GM23338 (cell line): ENCODE measurements around the gene FNDC3A.

Source experiments
- CTCF ChIP-seq, 2 experiments: fragments of 200-600 bp in 1 of 2; sonication (generic) in 1 of 2; conservative IDR thresholded peaks; 2 replicates each; pipeline versions ENCODE4 v1.5.1 to v1.6.1; 2016 to 2017; ENCODE audit warnings: antibody characterized with exemption in 2 of 2, low read depth in 2 of 2, mild to moderate bottlenecking in 2 of 2, moderate library complexity in 1 of 2
- EZH2 ChIP-seq: fragments of 200-600 bp; sonication (generic); IDR thresholded peaks from one replicate; pipeline ENCODE4 v1.8.0; 2017; ENCODE audit warnings: antibody characterized with exemption, mild to moderate bottlenecking, low read depth; ENCODE audit not compliant: unreplicated experiment
- EZH2phosphoT487 ChIP-seq: fragments of 200-600 bp; sonication (generic); IDR thresholded peaks from one replicate; pipeline ENCODE4 v1.8.1; 2018; ENCODE audit warnings: antibody characterized with exemption; ENCODE audit not compliant: unreplicated experiment
- JUNB ChIP-seq: IDR thresholded peaks from one replicate; pipeline ENCODE4 v1.6.1; 2016; ENCODE audit warnings: antibody characterized with exemption; ENCODE audit not compliant: unreplicated experiment
- POLR2AphosphoS5 ChIP-seq: IDR thresholded peaks from 2 replicates; pipeline ENCODE4 v1.6.1; 2016; ENCODE audit warnings: antibody characterized with exemption, low read depth
- REST ChIP-seq: IDR thresholded peaks from one replicate; pipeline ENCODE4 v1.6.1; 2018; ENCODE audit warnings: antibody characterized with exemption; ENCODE audit not compliant: unreplicated experiment
- ZNF114 ChIP-seq: fragments of 250-450 bp; sonication (Bioruptor Pico); IDR thresholded peaks from 2 replicates; pipeline ENCODE4 v1.5.0; 2020; ENCODE audit warnings: mild to moderate bottlenecking, moderate library complexity
- ZNF331 ChIP-seq: fragments of 250-450 bp; sonication (Bioruptor Pico); IDR thresholded peaks from 2 replicates; pipeline ENCODE4 v1.5.0; 2020; ENCODE audit warnings: low read depth, mild to moderate bottlenecking, moderate library complexity

GRCh38 chr13:48983331-48983730 lies 7.6 kb downstream of the FNDC3A start:
- no peak for TF ChIP-seq REST
- no peak for TF ChIP-seq POLR2AphosphoS5
- TF ChIP-seq CTCF (conservative IDR thresholded peaks at IDR 0.05; ENCODE audit: low read depth in 2 of 2): no peak
- TF ChIP-seq EZH2: no peak
- no peak for TF ChIP-seq EZH2phosphoT487
- TF ChIP-seq JUNB: no peak
- no peak for TF ChIP-seq ZNF114
- no peak for TF ChIP-seq ZNF331
